Natural killer cell treated with Interleukin-12 subunit alpha and Interleukin-12 subunit beta and Interleukin-15 and Interleukin-18, amount 100 ng/mL, for 72 hours (primary cell): ENCODE data around the gene IKBKG. TPM values are rescaled to one million over a fixed set of nuclear protein-coding genes. Genes with fewer than 3 reads are reported as not detected.

Source experiments
- ATAC-seq, 2 donors: fragments of 150-1000 bp; cut with Tn5 transposase in 1 of 2; sonication (Bioruptor Pico), chemical (Tn5 transposase) in 1 of 2; 2 replicates each; pipeline ENCODE4 v1.10.0; 2021
- DNase-seq: peaks from one replicate; pipeline ENCODE4 v3.0.0; 2022; ENCODE audit warnings: low spot score
- H3K27ac Mint-ChIP-seq, 2 donors: 1 replicate in 1 of 2; 2 replicates in 1 of 2; pipeline ENCODE4 v1.8.0; 2022; ENCODE audit warnings: mixed read lengths in 2 of 2, mild to moderate bottlenecking in 1 of 2, moderate library complexity in 1 of 2
- H3K27me3 Mint-ChIP-seq, 2 donors: 1 replicate in 1 of 2; 2 replicates in 1 of 2; pipeline ENCODE4 v1.8.0; 2022; ENCODE audit warnings: mixed read lengths in 2 of 2
- H3K36me3 Mint-ChIP-seq: one replicate; pipeline ENCODE4 v1.8.0; 2022; ENCODE audit warnings: mixed read lengths
- H3K4me1 Mint-ChIP-seq, 2 donors: 1 replicate in 1 of 2; 2 replicates in 1 of 2; pipeline ENCODE4 v1.8.0; 2022; ENCODE audit warnings: low read depth in 2 of 2, mixed read lengths in 2 of 2, mild to moderate bottlenecking in 1 of 2
- H3K4me3 Mint-ChIP-seq: one replicate; pipeline ENCODE4 v1.8.0; 2022; ENCODE audit warnings: mixed read lengths
- H3K9me3 Mint-ChIP-seq: 2 replicates; pipeline ENCODE4 v1.8.0; 2022; ENCODE audit warnings: mixed read lengths
- total RNA-seq, 2 donors: library from RNA; stranded (reverse); gene quantifications; one replicate each; pipeline ENCODE4 v1.2.3, GENCODE V29; 2022

IKBKG gene
- total RNA-seq, 2 donors from 2014 or later, result 55.6 to 61.1 TPM

GRCh38 chrX:154515090-154515965, 32.1 kb upstream of the IKBKG start:
- no peaks in the 10 kb centered on the region for H3K36me3 Mint-ChIP-seq
- H3K4me3 Mint-ChIP-seq, result peak overlapping the region; percentile 86
- H3K27ac Mint-ChIP-seq, result peak overlapping the region; percentile 66 to 69
- H3K27me3 Mint-ChIP-seq, result peaks cover 0 to 4% of the 10 kb centered on the region in 2 donors
- no peak for ATAC-seq
- DNase-seq, result no peak
- H3K4me1 Mint-ChIP-seq, result peaks cover 20 to 21% of the 10 kb centered on the region in 2 donors
- H3K9me3 Mint-ChIP-seq, result no peaks in the 10 kb centered on the region

GRCh38 chrX:154515966-154516655, 31.3 kb upstream of the IKBKG start, which contains the start of gene FAM3A:
Gene FAM3A, minus strand, starts transcription at chrX:154516232. Its CDS starts 460 bp downstream, at chrX:154515772.
- DNase-seq, result peak; percentile 92
- no peaks in the 10 kb centered on the region for H3K36me3 Mint-ChIP-seq
- no peaks in the 10 kb centered on the region for H3K9me3 Mint-ChIP-seq
- peaks cover 0 to 4% of the 10 kb centered on the region in 2 donors for H3K27me3 Mint-ChIP-seq
- peak within 1 kb of the TSS; percentile 77 to 87 for H3K27ac Mint-ChIP-seq
- peaks cover 17 to 21% of the 10 kb centered on the region in 2 donors for H3K4me1 Mint-ChIP-seq
- peak; percentile 98 to 99 for ATAC-seq
- H3K4me3 Mint-ChIP-seq, result peak within 1 kb of the TSS; percentile 86

GRCh38 chrX:154516656-154517100, 30.7 kb upstream of the IKBKG start:
- no peak for DNase-seq
- Mint-ChIP-seq H3K36me3 (no peaks in the 10 kb centered on the region), H3K4me3 (peak overlapping the region; percentile 86), H3K27me3 (peaks cover 0 to 4% of the 10 kb centered on the region in 2 donors), H3K27ac (peak overlapping the region; percentile 77 to 87), H3K9me3 (no peaks in the 10 kb centered on the region), H3K4me1 (peaks cover 17 to 21% of the 10 kb centered on the region in 2 donors)
- ATAC-seq, result peak in 1 of 2 donors; percentile 1

DNA sequence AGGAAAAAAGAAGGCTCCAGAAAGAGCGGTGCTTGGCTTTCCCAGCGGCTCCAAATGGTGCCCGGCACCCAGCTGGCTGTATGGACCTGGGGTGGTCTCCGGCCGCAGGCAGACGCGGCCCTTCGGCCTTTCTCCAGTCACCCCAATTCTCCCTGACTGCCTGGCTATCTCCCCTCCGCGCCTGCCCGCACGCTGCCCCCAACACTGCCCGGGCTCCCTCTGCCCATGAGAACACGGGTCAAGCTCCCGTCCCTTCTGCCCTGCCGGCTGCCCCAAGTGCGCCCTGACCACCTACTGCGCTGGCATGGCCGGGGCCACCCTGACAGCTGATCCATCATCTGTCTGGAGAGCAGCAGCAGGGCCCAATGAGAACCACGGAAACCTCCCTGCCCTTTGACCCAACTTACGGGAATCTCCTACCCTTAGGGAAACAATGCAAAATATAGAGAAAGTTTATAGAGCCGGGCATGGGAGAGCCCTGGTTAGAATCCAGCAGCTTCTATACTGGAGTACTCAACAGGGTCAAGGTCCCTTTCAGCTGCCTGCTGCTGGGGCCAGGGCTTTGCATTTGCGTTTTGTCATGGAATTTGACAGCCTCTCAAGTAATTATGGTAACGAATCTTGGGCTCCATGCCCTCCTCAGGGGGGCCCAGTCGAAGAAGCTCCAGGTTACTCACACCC, 30.2 kb upstream of the IKBKG start:
- Mint-ChIP-seq H3K9me3 (no peaks in the 10 kb centered on the region), H3K27ac (peak overlapping the region in 1 of 2 donors; percentile 87), H3K4me1 (peaks cover 17 to 21% of the 10 kb centered on the region in 2 donors), H3K27me3 (peaks cover 0 to 8% of the 10 kb centered on the region in 2 donors), H3K36me3 (no peaks in the 10 kb centered on the region), H3K4me3 (no peak overlapping the region)
- ATAC-seq, result no peak
- DNase-seq, result no peak

DNA sequence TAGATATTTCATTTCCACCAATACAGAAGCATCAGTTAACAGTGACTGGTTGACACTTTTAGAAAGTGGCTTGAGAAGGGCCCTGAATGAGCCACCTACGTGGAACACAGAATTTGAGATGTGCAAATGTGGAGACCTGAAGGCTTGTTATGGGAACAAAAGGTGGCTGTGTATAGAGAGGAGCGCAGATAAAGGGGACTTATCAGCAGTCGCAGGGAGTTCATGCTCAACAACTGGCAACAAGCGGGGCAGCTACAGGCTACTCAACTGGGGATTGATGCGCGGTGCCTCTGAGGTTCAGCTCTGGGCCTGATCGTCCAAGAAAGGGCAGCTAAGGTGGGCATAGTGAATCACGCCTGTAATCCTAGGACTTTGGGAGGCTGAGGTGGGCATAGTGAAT, 28.0 kb upstream of the IKBKG start:
- no peak overlapping the region for H3K27ac Mint-ChIP-seq
- H3K4me1 Mint-ChIP-seq, result peaks cover 12% of the 10 kb centered on the region in 2 donors
- ATAC-seq, result no peak
- no peaks in the 10 kb centered on the region for H3K9me3 Mint-ChIP-seq
- no peaks in the 10 kb centered on the region for H3K36me3 Mint-ChIP-seq
- no peak overlapping the region for H3K4me3 Mint-ChIP-seq
- DNase-seq, result no peak
- peaks cover 0 to 3% of the 10 kb centered on the region in 2 donors for H3K27me3 Mint-ChIP-seq

DNA sequence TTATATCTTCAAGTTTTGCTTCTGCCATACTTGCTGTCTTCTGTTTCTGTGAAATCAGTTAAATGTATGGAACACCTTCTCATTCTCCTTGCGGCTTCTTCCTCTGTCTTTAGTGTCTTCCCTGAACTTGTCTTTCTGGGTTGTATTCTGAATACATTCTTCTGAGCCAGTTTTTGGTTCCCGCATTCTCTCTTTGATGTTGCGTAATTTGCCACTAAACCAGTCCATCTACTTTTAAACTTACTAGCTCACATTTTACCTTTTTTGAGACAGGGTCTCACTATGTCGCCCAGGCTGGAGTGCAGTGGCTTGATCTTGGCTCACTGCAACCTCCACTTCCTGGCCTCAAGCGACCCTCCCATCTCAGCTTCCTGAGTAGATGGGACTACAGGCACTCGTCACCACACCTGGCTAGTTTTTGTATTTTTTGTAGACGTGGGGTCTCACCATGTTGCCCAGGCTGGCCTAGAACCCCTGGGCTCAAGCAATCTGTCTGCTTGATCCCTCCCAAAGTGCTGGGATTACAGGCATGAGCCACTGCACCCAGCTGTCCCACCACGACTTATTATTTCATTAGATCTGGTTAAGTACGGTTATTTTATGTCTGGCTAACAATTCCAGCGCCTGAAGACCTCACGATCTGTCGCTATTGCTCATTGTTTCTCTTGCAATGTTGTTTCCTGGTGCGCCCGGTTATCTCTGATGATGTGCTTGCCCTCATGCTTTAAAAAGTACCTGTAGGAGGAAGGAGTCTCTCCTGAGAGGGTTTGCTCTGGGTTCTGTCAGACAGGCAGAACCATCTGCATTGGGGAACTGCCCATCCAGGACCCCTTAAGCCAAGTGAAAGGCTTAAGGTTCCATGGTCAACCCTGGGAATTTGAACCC, 21.6 kb upstream of the IKBKG start:
- DNase-seq (no peak), ATAC-seq (no peak)
- no peak overlapping the region for H3K27ac Mint-ChIP-seq
- no peaks in the 10 kb centered on the region for H3K36me3 Mint-ChIP-seq
- no peaks in the 10 kb centered on the region for H3K9me3 Mint-ChIP-seq
- H3K4me1 Mint-ChIP-seq, result peaks cover 4 to 5% of the 10 kb centered on the region in 2 donors
- peaks cover 0 to 6% of the 10 kb centered on the region in 2 donors for H3K27me3 Mint-ChIP-seq
- H3K4me3 Mint-ChIP-seq, result no peak overlapping the region

DNA sequence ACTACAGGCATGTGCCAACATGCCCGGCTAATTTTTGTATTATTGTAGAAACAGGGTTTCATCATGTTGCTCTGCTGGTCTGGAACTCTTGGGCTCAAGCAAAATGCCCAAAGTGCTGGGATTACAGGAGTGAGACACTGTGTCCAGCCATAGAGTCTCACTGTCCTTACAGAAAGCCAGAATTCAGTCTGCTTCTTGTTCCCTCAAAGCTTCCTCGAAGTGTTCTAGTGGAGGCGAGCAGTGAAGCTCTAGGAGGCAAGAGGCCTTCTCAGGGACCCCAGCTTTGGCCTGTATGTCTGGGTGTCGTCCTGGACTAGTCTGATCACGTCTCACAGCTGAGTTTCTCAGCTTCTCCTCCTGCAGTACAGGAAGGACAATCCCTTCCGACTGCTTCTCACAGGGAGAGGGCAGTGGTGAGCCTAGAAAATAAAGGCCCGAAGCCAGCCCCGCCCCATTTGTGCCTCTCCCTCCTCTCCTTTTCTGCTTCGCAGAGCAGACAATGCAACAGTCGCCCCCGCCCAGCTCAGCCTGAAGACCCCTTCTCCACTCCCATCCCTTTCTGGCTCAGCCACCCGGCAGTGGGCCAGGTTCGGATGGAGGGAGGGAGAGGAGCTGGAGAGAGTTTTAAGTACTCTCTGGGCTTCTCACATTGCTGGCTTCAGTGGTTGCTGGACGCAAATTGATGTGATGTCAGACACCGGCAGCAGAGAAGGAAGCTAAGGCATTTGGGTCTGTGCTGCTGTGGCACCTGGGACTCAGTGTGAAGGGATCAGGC, 20.3 kb upstream of the IKBKG start:
- H3K4me3 Mint-ChIP-seq, result peak overlapping the region; percentile 10
- peak; percentile 81 to 84 for ATAC-seq
- peaks cover 0 to 3% of the 10 kb centered on the region in 2 donors for H3K27me3 Mint-ChIP-seq

GRCh38 chrX:154529206-154529612, 18.2 kb upstream of the IKBKG start:
- no peaks in the 10 kb centered on the region for H3K9me3 Mint-ChIP-seq
- H3K4me1 Mint-ChIP-seq, result peaks cover 4 to 5% of the 10 kb centered on the region in 2 donors
- no peak for ATAC-seq
- H3K27ac Mint-ChIP-seq, result no peak overlapping the region
- H3K36me3 Mint-ChIP-seq, result no peaks in the 10 kb centered on the region
- no peak overlapping the region for H3K4me3 Mint-ChIP-seq
- peaks cover 0 to 3% of the 10 kb centered on the region in 2 donors for H3K27me3 Mint-ChIP-seq
- DNase-seq, result no peak

More for the DNA sequence above, 20.3 kb upstream of the IKBKG start:
- H3K36me3 Mint-ChIP-seq, result no peaks in the 10 kb centered on the region
- peaks cover 4 to 5% of the 10 kb centered on the region in 2 donors for H3K4me1 Mint-ChIP-seq
- no peak for DNase-seq
- H3K27ac Mint-ChIP-seq, result peak overlapping the region in 1 of 2 donors; percentile 73
- no peaks in the 10 kb centered on the region for H3K9me3 Mint-ChIP-seq

- Mint-ChIP-seq H3K36me3 (no peaks in the 10 kb centered on the region), H3K27me3 (peaks cover 0 to 3% of the 10 kb centered on the region in 2 donors), H3K27ac (no peak overlapping the region), H3K4me3 (no peak overlapping the region), H3K4me1 (peaks cover 5 to 10% of the 10 kb centered on the region in 2 donors), H3K9me3 (no peaks in the 10 kb centered on the region)
- DNase-seq, result no peak
- ATAC-seq, result no peak
Measured at GRCh38 chrX:154530286-154530685, 17.1 kb upstream of the IKBKG start.

- H3K27ac Mint-ChIP-seq, result no peak overlapping the region
- ATAC-seq, result no peak
- peaks cover 0 to 6% of the 10 kb centered on the region in 2 donors for H3K4me1 Mint-ChIP-seq
- no peak for DNase-seq
- no peak overlapping the region for H3K4me3 Mint-ChIP-seq
- no peaks in the 10 kb centered on the region for H3K36me3 Mint-ChIP-seq
- H3K27me3 Mint-ChIP-seq, result no peaks in the 10 kb centered on the region
- H3K9me3 Mint-ChIP-seq, result no peaks in the 10 kb centered on the region
Measured at GRCh38 chrX:154531626-154532025, 15.8 kb upstream of the IKBKG start.

DNA sequence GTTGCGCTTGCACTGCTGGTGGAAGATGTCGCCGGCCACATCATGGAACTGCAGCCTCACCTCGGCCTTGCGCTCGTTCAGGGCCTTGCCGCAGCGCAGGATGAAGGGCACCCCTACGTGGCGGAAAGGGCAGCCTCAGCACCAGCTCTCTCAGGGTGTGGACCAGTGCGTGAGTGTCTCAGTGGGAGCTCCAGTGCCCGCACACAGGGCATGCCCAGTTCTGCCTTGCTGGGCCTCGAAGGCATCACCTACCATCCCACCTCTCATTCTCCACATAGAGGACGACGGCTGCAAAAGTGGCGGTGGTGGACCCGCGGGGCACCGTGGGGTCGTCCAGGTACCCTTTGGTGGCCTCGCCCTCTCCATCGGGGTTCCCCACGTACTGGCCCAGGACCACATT, 14.7 kb upstream of the IKBKG start:
- Mint-ChIP-seq H3K4me3 (no peak overlapping the region), H3K9me3 (no peaks in the 10 kb centered on the region), H3K27me3 (no peaks in the 10 kb centered on the region), H3K36me3 (no peaks in the 10 kb centered on the region), H3K4me1 (peaks cover 0 to 9% of the 10 kb centered on the region in 2 donors), H3K27ac (no peak overlapping the region)
- no peak for ATAC-seq
- DNase-seq, result no peak
